Keratinocyte (primary cell): Measurements from ENCODE around the gene ZNF460.

Experiments used
- CTCF ChIP-seq, 3 experiments: IDR thresholded peaks in 1 of 3; conservative IDR thresholded peaks in 1 of 3; optimal IDR thresholded peaks in 1 of 3; 2 replicates in 2 of 3; 3 replicates in 1 of 3; pipeline versions ENCODE3 to v1.5.1; 2011; ENCODE audit warnings: low read length in 3 of 3, mild to moderate bottlenecking in 3 of 3, moderate library complexity in 2 of 3, control low read depth in 1 of 3, inconsistent platforms in 1 of 3; ENCODE audit not compliant: insufficient read depth in 2 of 3; ENCODE audit errors: extremely low read depth in 1 of 3
- EZH2 ChIP-seq: IDR thresholded peaks from one replicate; pipeline ENCODE4 v1.6.1; 2012; ENCODE audit warnings: inconsistent platforms, mild to moderate bottlenecking, low read length, moderate library complexity

DNA sequence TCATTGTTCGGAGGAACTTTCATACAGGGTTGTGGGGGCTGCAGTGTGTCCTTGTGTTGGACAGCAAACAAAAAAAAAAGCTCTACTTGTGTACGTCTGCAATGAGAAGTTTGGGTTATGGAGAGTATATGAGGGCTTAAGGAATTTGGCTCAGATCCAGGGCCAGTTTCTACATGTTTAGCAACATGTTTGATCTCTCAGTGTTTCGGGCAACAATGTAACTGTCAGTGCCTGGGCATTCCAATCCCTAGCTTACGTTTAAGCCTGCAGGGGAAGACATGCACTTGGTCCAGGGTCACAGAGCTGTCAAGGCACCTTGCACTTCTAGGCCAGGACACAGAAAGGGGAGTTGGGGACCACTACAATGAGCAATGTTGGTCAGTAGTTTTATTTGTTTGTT is 53.9 kb downstream of the ZNF460 start:
- no peak for TF ChIP-seq CTCF (optimal IDR thresholded peaks at IDR 0.05 in 1 of 3, IDR thresholded peaks at IDR 0.05 in 1 of 3, conservative IDR thresholded peaks at IDR 0.05 in 1 of 3; ENCODE audit: extremely low read depth in 1 of 3, insufficient read depth in 2 of 3, low read length in 3 of 3)
- TF ChIP-seq EZH2, result no peak
